22Rv1 (cell line): Measurements from ENCODE around the gene NPL.
A peak's percentile ranks its signal among the peaks of the same experiment; 100 is the strongest.

Experiments
- H3K27ac ChIP-seq: fragments of 450-650 bp; 2 replicates; pipeline ENCODE4 v1.5.1; 2017
- ZFX ChIP-seq: fragments of 450-650 bp; IDR thresholded peaks from 2 replicates; pipeline ENCODE4 v1.6.1; 2017; ENCODE audit warnings: antibody characterized with exemption, borderline replicate concordance
- TF ChIP-seq, protein P1 (sequence below): fragments of 450-650 bp; IDR thresholded peaks from 2 replicates; pipeline ENCODE4 v1.5.1; 2017; ENCODE audit warnings: mild to moderate bottlenecking

The NPL gene

DNA sequence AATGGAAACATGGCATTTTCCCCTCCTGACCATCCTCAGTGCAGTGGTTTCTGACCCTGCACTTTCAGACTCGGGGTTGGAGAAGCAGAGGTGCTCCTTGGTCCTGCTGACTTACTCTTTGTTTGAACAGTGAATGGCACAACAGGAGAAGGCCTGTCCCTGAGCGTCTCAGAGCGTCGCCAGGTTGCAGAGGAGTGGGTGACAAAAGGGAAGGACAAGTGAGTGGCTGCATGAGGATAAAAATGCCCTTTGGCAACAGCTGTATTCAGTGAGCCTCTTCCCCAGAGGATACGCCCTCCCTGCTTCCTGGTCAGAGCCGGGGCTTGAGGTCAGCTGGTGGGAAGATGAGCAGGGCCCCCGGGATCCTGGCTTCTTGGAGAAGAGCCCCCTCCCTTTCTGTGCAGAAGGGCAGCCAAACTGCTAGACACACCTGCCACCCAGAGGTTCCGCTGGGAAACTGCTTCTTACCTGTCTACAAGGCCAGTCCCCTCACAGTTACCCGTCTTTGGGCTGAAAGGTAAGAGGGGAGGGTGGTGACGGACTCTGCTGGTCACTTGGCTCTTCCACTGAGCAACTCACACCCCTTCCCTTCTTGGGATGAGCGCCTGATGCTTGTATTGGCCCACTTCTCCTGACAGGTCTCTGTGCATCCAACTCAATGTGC lies 16.6 kb downstream of the NPL start:
- H3K27ac ChIP-seq: no peak overlapping the region
- TF ChIP-seq, protein P1, sequence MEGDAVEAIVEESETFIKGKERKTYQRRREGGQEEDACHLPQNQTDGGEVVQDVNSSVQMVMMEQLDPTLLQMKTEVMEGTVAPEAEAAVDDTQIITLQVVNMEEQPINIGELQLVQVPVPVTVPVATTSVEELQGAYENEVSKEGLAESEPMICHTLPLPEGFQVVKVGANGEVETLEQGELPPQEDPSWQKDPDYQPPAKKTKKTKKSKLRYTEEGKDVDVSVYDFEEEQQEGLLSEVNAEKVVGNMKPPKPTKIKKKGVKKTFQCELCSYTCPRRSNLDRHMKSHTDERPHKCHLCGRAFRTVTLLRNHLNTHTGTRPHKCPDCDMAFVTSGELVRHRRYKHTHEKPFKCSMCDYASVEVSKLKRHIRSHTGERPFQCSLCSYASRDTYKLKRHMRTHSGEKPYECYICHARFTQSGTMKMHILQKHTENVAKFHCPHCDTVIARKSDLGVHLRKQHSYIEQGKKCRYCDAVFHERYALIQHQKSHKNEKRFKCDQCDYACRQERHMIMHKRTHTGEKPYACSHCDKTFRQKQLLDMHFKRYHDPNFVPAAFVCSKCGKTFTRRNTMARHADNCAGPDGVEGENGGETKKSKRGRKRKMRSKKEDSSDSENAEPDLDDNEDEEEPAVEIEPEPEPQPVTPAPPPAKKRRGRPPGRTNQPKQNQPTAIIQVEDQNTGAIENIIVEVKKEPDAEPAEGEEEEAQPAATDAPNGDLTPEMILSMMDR: peak; percentile 34; the same call in 1 of the 2 replicates
- TF ChIP-seq ZFX: no peak

DNA sequence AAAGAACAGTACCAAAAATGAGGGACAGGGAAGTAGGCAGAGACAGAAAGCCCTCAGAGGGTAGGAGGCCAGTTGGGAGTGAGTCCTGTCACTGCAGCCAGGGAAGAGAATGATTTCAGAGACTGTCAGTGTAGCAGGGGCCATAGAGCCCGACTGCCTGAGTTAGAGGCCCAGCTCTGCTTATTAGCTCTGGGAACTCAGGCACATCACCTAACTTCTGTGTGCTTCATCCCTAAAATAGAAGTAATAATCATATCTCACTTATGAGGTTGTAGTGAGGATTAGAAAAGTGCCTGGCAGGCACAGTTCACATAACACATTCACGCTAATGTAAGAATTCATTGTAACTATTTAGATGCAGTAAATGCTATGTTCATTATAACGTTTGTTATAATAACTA lies 18.3 kb downstream of the NPL start:
- no peak overlapping the region for H3K27ac ChIP-seq
- TF ChIP-seq, protein P1: no peak
- TF ChIP-seq ZFX: no peak

DNA sequence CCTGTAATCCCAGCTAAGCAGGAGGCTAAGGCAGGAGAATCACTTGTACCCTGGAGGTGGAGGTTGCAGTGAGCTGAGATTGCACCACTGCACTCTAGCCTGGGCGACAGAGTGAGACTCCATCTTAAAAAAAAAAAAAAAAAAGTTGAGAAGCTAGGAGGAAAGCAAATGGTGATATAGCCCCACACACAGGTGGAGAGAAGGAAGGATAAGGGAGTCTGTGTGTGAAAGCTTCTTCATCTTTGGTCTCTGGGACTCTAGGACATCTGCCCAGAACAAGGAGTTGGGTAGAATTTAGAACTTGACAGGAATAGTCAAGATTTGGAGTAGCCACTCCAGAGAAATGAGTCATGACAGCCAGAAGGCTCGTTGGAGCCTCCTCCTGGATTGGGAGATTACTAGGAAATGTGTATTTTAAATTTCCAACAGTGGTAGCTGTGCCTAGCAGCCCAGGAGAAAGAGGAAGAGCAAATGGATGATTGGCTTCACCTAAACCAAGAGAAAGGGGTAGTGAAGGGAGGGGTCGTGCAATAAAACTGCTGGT lies 19.9 kb downstream of the NPL start:
- no peak for TF ChIP-seq ZFX
- TF ChIP-seq, protein P1: no peak
- H3K27ac ChIP-seq: no peak overlapping the region

DNA sequence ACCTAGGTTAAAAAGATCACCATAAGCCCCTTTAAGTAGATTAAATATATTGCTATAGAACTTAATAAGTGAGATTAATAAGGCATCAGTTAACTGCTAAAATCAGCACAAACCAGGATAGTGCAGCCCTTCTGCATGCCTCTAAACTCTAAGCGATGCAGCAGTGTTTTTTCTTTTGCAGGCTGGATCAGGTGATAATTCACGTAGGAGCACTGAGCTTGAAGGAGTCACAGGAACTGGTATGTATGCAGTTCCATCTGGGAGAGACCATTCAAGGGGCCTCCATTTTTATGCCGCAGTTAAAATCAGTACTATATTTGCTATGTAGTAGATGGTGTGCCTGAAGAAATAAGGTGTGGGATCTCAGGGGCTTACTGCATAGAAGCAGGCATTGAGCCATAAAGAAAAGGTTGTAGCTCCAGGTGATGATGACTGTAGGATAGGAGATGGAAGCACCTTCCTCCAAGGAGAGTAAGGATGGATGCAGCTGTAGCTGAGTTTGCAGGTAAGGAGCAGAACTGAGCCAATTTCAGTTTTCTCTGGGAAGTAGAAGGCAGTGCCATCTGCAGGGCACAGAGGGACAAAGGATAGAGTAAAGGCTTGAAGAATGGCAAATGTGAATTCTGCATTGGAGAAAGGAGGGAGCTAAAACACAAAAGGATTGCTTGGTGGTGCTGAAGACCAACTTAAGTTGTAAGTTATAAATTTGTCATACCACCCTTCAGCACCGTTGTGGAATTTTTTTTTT lies 22.6 kb downstream of the NPL start:
- no peak overlapping the region for H3K27ac ChIP-seq
- no peak for TF ChIP-seq ZFX
- TF ChIP-seq, protein P1: peak; percentile 40

DNA sequence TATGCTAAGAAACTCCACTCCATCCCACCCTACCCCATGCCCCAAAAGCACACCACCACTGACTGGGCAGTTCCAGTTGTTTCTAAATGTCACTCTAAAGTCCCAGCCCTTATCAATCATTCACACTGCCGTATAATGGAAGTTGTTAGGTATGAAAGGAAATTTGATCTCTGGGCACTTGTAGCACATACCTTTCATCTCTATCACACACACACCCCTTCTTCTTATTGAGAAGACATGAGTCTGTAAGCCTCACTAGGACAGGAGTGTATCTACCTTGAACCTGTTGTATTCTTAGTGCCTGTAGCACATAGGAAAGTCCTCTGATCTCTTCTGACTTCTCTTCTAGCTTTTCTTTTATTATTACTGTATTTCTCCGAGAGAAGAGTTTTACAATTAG lies 27.3 kb downstream of the NPL start:
- TF ChIP-seq, protein P1: no peak
- no peak for TF ChIP-seq ZFX
- H3K27ac ChIP-seq: no peak overlapping the region

DNA sequence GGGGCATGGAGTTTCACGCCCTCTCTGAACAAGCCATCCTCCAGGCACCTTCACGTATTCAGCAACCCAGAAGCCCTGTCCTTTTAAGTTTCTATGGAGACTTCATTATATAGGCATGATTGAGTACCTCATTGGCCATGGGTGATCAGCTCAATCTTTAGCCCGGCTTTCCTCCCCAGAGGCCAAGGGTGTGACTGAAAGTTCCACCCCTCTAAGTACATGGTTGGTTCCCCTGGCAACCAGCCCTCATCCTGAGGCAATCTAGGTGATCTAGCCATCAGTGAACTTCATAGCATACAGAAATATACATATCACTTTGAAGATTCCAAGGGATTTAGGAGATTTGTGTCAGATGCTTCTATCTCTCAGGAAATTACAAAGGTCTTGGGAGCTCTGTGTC lies 28.2 kb downstream of the NPL start:
- no peak for TF ChIP-seq ZFX
- TF ChIP-seq, protein P1: no peak
- no peak overlapping the region for H3K27ac ChIP-seq

DNA sequence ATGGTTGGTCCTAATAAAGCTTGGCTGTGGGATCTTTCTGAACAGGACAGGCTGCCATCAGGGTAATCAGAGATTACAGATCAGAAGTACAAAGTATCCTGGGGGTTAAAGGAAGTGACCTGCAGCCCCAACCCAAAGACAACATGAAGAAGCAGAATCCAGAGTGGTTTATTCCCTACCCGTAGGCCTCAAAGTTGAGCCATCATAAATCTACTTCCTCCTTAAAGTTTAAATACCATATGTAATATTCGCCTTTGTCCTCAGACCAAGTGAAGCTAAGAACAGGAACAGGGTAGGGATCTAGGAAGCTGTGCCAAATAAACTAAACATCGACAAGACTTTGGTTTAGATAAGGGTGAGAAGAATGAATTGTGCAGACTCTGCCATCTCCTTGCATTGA lies 33.6 kb downstream of the NPL start:
- TF ChIP-seq, protein P1: no peak
- no peak for TF ChIP-seq ZFX

More for the DNA sequence above, 33.6 kb downstream of the NPL start:
- H3K27ac ChIP-seq: no peak overlapping the region
